HFF-Myc (cell line): Measurements from ENCODE around the gene TKTL1.
A peak's percentile ranks its signal among the peaks of the same experiment; 100 is the strongest.

Experiments used
- DNase-seq: peaks from one replicate; pipeline ENCODE4 v3.0.0-alpha.2; 2011; ENCODE audit warnings: low read depth; ENCODE audit errors: extremely low read depth
- H3K4me3 ChIP-seq: replicated peaks from 2 replicates; pipeline ENCODE4 v1.5.1; 2011; ENCODE audit warnings: low read depth, mild to moderate bottlenecking, control low read depth, low read length
- TF ChIP-seq, protein P1 (sequence below): IDR thresholded peaks from 2 replicates; pipeline ENCODE4 v1.5.1; 2012; ENCODE audit warnings: mild to moderate bottlenecking, low read depth, low read length, control low read depth; ENCODE audit errors: missing control alignments

TKTL1 gene

DNA sequence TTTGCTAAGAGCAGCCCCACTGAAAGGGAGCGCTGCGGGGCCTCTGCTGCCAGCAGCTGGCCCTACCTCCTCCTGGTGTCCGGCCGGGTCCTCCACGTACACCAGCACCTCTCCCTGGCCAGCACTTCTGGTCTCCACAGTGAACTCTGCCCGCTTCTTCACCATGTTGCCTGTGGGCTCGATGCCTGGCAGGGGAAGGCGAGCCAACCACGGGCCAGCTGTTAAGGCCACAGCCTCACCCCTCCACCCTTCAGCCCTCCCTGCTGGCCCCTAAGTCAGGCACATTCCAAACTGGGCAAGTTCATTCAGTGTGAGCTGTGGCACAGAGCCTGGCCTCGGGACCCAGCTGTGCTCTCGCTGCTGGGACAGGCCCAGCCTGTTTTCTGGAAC is 71.1 kb downstream of the TKTL1 start:
- 0 out of 2 replicates have a peak overlapping the region, but pooled peaks have one; percentile 88 for H3K4me3 ChIP-seq
- TF ChIP-seq, protein P1, sequence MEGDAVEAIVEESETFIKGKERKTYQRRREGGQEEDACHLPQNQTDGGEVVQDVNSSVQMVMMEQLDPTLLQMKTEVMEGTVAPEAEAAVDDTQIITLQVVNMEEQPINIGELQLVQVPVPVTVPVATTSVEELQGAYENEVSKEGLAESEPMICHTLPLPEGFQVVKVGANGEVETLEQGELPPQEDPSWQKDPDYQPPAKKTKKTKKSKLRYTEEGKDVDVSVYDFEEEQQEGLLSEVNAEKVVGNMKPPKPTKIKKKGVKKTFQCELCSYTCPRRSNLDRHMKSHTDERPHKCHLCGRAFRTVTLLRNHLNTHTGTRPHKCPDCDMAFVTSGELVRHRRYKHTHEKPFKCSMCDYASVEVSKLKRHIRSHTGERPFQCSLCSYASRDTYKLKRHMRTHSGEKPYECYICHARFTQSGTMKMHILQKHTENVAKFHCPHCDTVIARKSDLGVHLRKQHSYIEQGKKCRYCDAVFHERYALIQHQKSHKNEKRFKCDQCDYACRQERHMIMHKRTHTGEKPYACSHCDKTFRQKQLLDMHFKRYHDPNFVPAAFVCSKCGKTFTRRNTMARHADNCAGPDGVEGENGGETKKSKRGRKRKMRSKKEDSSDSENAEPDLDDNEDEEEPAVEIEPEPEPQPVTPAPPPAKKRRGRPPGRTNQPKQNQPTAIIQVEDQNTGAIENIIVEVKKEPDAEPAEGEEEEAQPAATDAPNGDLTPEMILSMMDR, result no peak
- no peak for DNase-seq

DNA sequence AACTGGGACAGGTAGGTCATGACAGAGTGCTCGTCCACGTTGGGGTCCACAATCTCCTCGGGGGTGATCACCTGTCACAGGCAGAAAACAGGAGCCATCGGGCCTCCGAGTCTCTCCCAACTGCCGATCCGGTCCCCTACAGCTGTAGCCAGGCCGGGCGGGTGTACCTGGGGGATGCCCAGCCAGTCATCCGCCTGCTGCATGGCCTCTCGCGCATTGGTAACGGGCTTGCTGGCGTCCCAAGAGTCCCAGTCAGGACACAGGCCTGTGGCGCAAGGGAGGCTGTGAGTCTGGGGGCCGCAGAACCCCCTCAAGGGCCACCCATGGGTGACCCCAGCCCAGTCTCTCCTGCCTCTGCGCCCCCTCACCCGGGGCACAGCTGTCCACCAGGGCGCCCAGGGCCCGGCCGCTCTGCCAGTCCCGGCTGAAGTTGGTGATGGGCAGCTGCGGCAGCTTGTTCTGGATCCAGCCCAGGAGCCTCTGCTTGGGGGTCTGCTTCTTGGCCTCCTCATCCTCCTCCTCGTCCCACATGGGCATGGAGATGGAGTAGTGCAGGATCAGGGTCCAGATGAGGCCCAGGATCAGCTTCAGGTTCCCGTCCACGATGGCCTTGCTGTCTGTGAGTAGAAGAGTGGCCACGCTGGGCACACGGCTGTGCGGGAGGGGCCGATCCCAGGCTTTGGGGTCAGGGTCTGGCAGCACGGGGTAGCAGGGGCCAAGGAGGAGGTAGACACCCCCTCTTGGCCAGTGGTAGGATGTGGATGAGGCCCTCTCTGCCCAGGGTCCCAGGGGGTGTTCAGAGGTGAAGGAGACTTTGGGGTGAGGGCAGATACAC is 72.1 kb downstream of the TKTL1 start:
- peak overlapping the region; percentile 88 for H3K4me3 ChIP-seq
- DNase-seq, result no peak
- TF ChIP-seq, protein P1, result no peak

DNA sequence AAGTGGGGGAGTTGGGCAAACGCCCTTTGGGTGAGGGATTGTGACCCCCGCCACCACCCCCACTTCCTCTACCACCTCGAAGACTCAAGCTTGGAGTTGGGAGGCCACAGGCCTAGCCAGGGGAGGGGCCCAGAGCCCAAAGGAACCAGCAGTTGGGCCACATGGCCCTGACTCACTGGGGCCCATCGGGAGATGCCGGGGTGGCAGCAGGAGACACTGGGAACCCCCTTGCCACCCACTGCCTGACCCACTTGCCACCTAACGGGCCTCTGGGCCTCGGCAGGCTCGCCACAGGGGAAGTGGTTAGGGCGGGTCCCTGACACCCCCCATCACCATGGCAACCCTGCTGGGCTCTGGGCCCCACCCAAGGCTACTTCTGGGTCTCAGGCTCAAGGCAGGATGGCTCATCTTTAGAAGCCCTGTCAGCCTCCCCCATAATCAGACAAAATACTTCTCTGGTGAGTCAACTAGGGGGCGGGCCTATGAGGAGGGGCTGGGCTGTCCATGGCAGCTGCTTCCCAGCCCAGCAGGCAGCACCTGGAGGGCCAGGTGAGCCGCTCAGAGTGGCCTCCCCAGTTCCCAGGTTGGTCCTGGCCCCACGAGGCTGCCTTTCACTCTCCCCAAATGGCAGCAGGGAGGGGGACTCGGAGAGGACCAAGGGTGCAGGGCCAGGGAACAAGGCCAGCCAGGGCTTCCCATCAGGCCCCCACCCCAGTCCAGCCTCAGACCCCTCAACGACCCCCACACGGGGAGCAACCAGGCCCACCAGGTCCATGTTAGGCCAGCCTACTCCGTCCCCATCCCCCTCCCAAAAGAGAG is 73.2 kb downstream of the TKTL1 start:
- peak overlapping the region; percentile 88 for H3K4me3 ChIP-seq
- DNase-seq, result peak; percentile 78
- TF ChIP-seq, protein P1, result no peak

- DNase-seq, result peak; percentile 81
- peak overlapping the region; percentile 88 for H3K4me3 ChIP-seq
- TF ChIP-seq, protein P1, result no peak
These were observed 74.1 kb downstream of the TKTL1 start for GRCh38 chrX:154369449-154370299.

DNA sequence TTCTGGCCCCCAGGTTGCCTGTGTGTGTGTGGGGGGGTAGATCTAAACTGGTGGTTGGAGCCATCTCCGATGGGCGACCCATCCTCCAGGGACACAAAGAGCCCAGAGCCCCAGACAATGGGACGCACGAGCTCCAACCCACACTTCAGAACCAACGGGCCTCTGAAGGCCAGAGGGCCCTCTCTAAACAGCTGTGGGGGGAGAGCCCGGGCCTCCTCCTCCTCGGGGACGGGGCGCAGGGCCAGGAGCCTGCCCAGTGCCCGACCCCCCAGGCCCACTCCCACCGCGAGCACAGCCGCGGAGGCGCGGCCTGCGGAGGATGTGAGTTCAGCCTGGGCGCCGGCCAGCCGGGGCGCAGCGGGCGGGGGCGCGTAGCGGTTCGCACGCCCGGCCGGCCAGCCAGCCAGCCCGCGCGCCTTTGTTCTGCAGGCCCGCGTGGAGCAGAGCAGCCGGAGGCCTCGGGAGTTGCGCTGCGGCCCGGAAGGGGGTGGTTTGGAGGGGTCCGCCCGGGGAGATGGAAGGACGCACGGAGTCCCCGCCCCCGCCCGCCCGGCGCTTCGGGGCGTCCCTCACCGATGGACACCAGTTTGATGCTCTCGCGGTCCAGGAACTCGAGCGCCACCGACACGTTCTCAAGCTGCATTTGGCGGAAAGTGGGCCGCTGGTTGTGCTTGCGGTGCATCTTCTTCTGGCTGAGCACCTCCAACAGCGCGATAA is 74.9 kb downstream of the TKTL1 start:
- TF ChIP-seq, protein P1, result no peak
- peak overlapping the region; percentile 88 for H3K4me3 ChIP-seq
- DNase-seq, result no peak
